GM12864 (cell line): ENCODE measurements around the gene OR4S1.
A peak's percentile ranks its signal among the peaks of the same experiment; 100 is the strongest.
"Not testable (repeated sequence)": the region's sequence is repeated elsewhere in the genome, so short reads cannot be mapped to it uniquely, and the experiment has no call there.

Experiments used
- DNase-seq: peaks from one replicate; pipeline ENCODE4 v3.0.0-alpha.2; 2011; ENCODE audit warnings: low read depth
- H3K4me3 ChIP-seq: 2 replicates; pipeline ENCODE4 v1.5.1; 2011; ENCODE audit warnings: mild to moderate bottlenecking, low read depth, low read length, control low read depth
- CTCF ChIP-seq: IDR thresholded peaks from 2 replicates; pipeline ENCODE4 v1.5.1; 2011; ENCODE audit warnings: low read depth, mild to moderate bottlenecking, moderate library complexity, low read length, control low read depth, inconsistent platforms; ENCODE audit errors: missing control alignments

OR4S1 gene

GRCh38 chr11:48305923-48306322 lies at the start of gene OR4S1:
TSS of gene OR4S1 (plus strand) at chr11:48306223. CDS start at chr11:48306223, 0 bp downstream.
- H3K4me3 ChIP-seq, result no peak within 1 kb of the TSS
- DNase-seq, result no peak
- TF ChIP-seq CTCF, result no peak

GRCh38 chr11:48261600-48261999 lies 44.4 kb upstream of the OR4S1 start:
- TF ChIP-seq CTCF, result no peak
- H3K4me3 ChIP-seq, result no peak overlapping the region
- no peak for DNase-seq

- H3K4me3 ChIP-seq, result no peak within 1 kb of the TSS
- TF ChIP-seq CTCF, result no peak
- no peak for DNase-seq
These were observed 42.6 kb upstream of the OR4S1 start, which contains the start of gene OR4X1 for GRCh38 chr11:48263423-48263911. TSS of gene OR4X1 (plus strand) at chr11:48263861. CDS start at chr11:48263861, 0 bp downstream.

GRCh38 chr11:48270621-48271020 lies 35.4 kb upstream of the OR4S1 start:
- no peak for TF ChIP-seq CTCF
- H3K4me3 ChIP-seq, result no peak overlapping the region
- no peak for DNase-seq

GRCh38 chr11:48272606-48273005 lies 33.4 kb upstream of the OR4S1 start:
- TF ChIP-seq CTCF, result no peak
- H3K4me3 ChIP-seq, result no peak overlapping the region
- no peak for DNase-seq

GRCh38 chr11:48307760-48308386 lies 1.9 kb downstream of the OR4S1 start:
- peak; percentile 33 for DNase-seq
- peak; percentile 93 for TF ChIP-seq CTCF
- no peak overlapping the region for H3K4me3 ChIP-seq

- H3K4me3 ChIP-seq, DNase-seq: not testable (repeated sequence)
These were observed 7.6 kb downstream of the OR4S1 start for GRCh38 chr11:48313590-48313989.

- not testable (repeated sequence) for H3K4me3 ChIP-seq, DNase-seq
These were observed 13.8 kb downstream of the OR4S1 start for GRCh38 chr11:48319813-48320212.

- H3K4me3 ChIP-seq, DNase-seq: not testable (repeated sequence)
These were observed 18.6 kb downstream of the OR4S1 start, which contains the start of gene OR4C3 for GRCh38 chr11:48324620-48325019. TSS of gene OR4C3 (plus strand) at chr11:48324920. CDS start at chr11:48325022, 102 bp downstream.
